SK-N-SH treated with all-trans-retinoic acid at 6 μM for 48 hours (cell line): ENCODE results near the gene XPO4.

Experiments used
- ATAC-seq: fragments of 200-7000 bp; cut with Tn5 transposase; 3 replicates; pipeline ENCODE4 v1.9.1; 2020; ENCODE audit warnings: mild to moderate bottlenecking, moderate library complexity
- ARNTL ChIP-seq: fragments of 450-650 bp; formaldehyde crosslinking; IDR thresholded peaks from 2 replicates; pipeline ENCODE4 v1.5.0; 2020; ENCODE audit warnings: low read depth, mild to moderate bottlenecking, moderate library complexity, borderline replicate concordance
- BACH2 ChIP-seq: fragments of 250-450 bp; sonication (Bioruptor Pico); IDR thresholded peaks from 2 replicates; pipeline ENCODE4 v1.9.0; 2021; ENCODE audit warnings: mild to moderate bottlenecking, borderline replicate concordance
- CREB5 ChIP-seq: fragments of 250-450 bp; sonication (Bioruptor Pico); IDR thresholded peaks from 2 replicates; pipeline ENCODE4 v1.5.1; 2020; ENCODE audit warnings: low read depth, mild to moderate bottlenecking, moderate library complexity
- CSRNP3 ChIP-seq: fragments of 250-450 bp; sonication (Bioruptor Pico); IDR thresholded peaks from 2 replicates; pipeline ENCODE4 v1.5.1; 2021; ENCODE audit warnings: mild to moderate bottlenecking, moderate library complexity
- ESRRG ChIP-seq: fragments of 250-450 bp; sonication (Bioruptor Pico); IDR thresholded peaks from 2 replicates; pipeline ENCODE4 v1.6.1; 2021; ENCODE audit warnings: mild to moderate bottlenecking
- GLIS3 ChIP-seq: fragments of 250-450 bp; sonication (Bioruptor Pico); IDR thresholded peaks from 2 replicates; pipeline ENCODE4 v1.5.0; 2020; ENCODE audit warnings: mild to moderate bottlenecking, moderate library complexity
- ISL1 ChIP-seq: fragments of 250-450 bp; sonication (Bioruptor Pico); IDR thresholded peaks from 2 replicates; pipeline ENCODE4 v2.1.2; 2022; ENCODE audit warnings: mild to moderate bottlenecking, moderate library complexity
- OSR1 ChIP-seq: fragments of 250-450 bp; sonication (Bioruptor Pico); IDR thresholded peaks from 2 replicates; pipeline ENCODE4 v1.8.0; 2022; ENCODE audit warnings: moderate library complexity, mild to moderate bottlenecking, inconsistent platforms
- POU6F1 ChIP-seq: fragments of 250-450 bp; sonication (Bioruptor Pico); IDR thresholded peaks from 2 replicates; pipeline ENCODE4 v1.8.0; 2021; ENCODE audit warnings: low read depth, mild to moderate bottlenecking, moderate library complexity, borderline replicate concordance
- PPARA ChIP-seq: fragments of 250-450 bp; sonication (Bioruptor Pico); IDR thresholded peaks from 2 replicates; pipeline ENCODE4 v1.5.0; 2020; ENCODE audit warnings: mild to moderate bottlenecking, borderline replicate concordance
- RARB ChIP-seq: fragments of 250-450 bp; sonication (Bioruptor Pico); IDR thresholded peaks from 2 replicates; pipeline ENCODE4 v1.8.0; 2021; ENCODE audit warnings: mild to moderate bottlenecking, moderate library complexity
- SNAI2 ChIP-seq: fragments of 250-450 bp; sonication (Bioruptor Pico); IDR thresholded peaks from 2 replicates; pipeline ENCODE4 v1.5.0; 2020; ENCODE audit warnings: mild to moderate bottlenecking, moderate library complexity
- TCF4 ChIP-seq: fragments of 250-450 bp; sonication (Bioruptor Pico); IDR thresholded peaks from 2 replicates; pipeline ENCODE4 v1.8.0; 2021; ENCODE audit warnings: mild to moderate bottlenecking, moderate library complexity, borderline replicate concordance
- TOX ChIP-seq: fragments of 250-450 bp; sonication (Bioruptor Pico); IDR thresholded peaks from 2 replicates; pipeline ENCODE4 v1.8.0; 2021; ENCODE audit warnings: mild to moderate bottlenecking, moderate library complexity, borderline replicate concordance
- ZFP3 ChIP-seq: fragments of 250-450 bp; sonication (Bioruptor Pico); IDR thresholded peaks from 2 replicates; pipeline ENCODE4 v1.5.0; 2020; ENCODE audit warnings: mild to moderate bottlenecking, moderate library complexity
- ZFP30 ChIP-seq: fragments of 450-650 bp; formaldehyde crosslinking; IDR thresholded peaks from 2 replicates; pipeline ENCODE4 v1.5.0; 2022; ENCODE audit warnings: mild to moderate bottlenecking, moderate library complexity
- ZNF565 ChIP-seq: fragments of 450-650 bp; formaldehyde crosslinking; conservative IDR thresholded peaks from 2 replicates; pipeline ENCODE4 v1.5.0; 2020; ENCODE audit warnings: low read depth, mild to moderate bottlenecking, moderate library complexity
- ZNF70 ChIP-seq: fragments of 450-650 bp; formaldehyde crosslinking; IDR thresholded peaks from 2 replicates; pipeline ENCODE4 v1.5.0; 2020; ENCODE audit warnings: mild to moderate bottlenecking, moderate library complexity
- ZNF8 ChIP-seq: fragments of 450-650 bp; formaldehyde crosslinking; IDR thresholded peaks from 2 replicates; pipeline ENCODE4 v1.5.0; 2020; ENCODE audit warnings: mild to moderate bottlenecking, moderate library complexity

The XPO4 gene

GRCh38 chr13:20812890-20813289 lies 89.7 kb downstream of the XPO4 start:
- TF ChIP-seq TCF4 (no peak), OSR1 (CRISPR knock-in tag) (no peak), ARNTL (CRISPR knock-in tag) (no peak), ZFP3 (CRISPR knock-in tag) (no peak), BACH2 (no peak), ISL1 (no peak), TOX (CRISPR knock-in tag) (no peak), ZNF70 (CRISPR knock-in tag) (no peak), CREB5 (CRISPR knock-in tag) (no peak), GLIS3 (CRISPR knock-in tag) (no peak), RARB (no peak), ZFP30 (CRISPR knock-in tag) (no peak), ZNF565 (CRISPR knock-in tag) (no peak)
- ATAC-seq, result no peak

GRCh38 chr13:20810808-20811207 lies 91.7 kb downstream of the XPO4 start:
- TF ChIP-seq ESRRG (CRISPR knock-in tag), result no peak
- no peak for TF ChIP-seq CREB5 (CRISPR knock-in tag)
- TF ChIP-seq PPARA (CRISPR knock-in tag), result no peak
- TF ChIP-seq SNAI2 (CRISPR knock-in tag), result no peak
- TF ChIP-seq POU6F1, result no peak
- TF ChIP-seq ZFP30 (CRISPR knock-in tag), result no peak
- no peak for ATAC-seq

- no peak for ATAC-seq
- no peak for TF ChIP-seq CREB5 (CRISPR knock-in tag)
- TF ChIP-seq PPARA (CRISPR knock-in tag), result no peak
- TF ChIP-seq ZNF8 (CRISPR knock-in tag), result no peak
- no peak for TF ChIP-seq OSR1 (CRISPR knock-in tag)
- no peak for TF ChIP-seq ZNF565 (CRISPR knock-in tag)
Observed at GRCh38 chr13:20808874-20809273, 93.7 kb downstream of the XPO4 start.

GRCh38 chr13:20803180-20803965 lies 99.2 kb downstream of the XPO4 start:
- ATAC-seq, result no peak
- TF ChIP-seq ISL1 (no peak), PPARA (CRISPR knock-in tag) (no peak), TCF4 (no peak), ZNF8 (CRISPR knock-in tag) (no peak), BACH2 (no peak), ZFP30 (CRISPR knock-in tag) (no peak), ZNF565 (CRISPR knock-in tag) (no peak), SNAI2 (CRISPR knock-in tag) (no peak), ARNTL (CRISPR knock-in tag) (no peak), CSRNP3 (CRISPR knock-in tag) (no peak), POU6F1 (no peak), ZFP3 (CRISPR knock-in tag) (no peak)
